HG03045 (cell line): ENCODE results near the gene PFN1.

Source experiments
- ATAC-seq: cut with Tn5 transposase; IDR thresholded peaks from one replicate; pipeline ENCODE4 v1.9.1; 2021; ENCODE audit warnings: mild to moderate bottlenecking, moderate library complexity; ENCODE audit not compliant: unreplicated experiment

The PFN1 gene

DNA sequence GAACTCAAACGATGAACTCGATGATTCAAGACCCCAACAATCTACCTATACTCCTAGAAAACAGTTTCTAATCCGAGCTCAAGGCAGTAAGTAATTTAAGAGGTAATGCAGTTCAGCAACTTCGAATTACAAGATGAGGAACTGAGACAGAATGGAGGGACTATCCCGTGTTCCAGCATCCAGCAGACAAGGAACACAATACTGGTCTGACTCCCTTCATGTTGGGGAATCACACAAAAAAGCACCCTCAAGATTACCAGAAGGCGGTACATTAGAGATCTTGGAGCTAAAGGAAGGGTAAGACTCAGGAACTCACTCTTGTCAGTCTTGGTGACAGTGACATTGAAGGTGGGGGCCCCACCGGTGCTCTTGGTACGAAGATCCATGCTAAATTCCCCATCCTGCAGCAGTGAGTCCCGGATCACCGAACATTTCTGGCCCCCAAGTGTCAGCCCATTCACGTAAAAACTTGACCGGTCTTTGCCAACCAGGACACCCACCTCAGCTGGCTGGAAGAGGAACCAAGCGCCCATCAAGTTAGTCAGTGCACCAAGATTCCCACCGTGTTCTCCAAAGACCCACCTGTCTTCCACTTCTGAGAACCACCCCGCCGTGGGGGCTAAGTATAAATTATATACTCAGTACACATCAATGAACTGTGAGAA lies 1.9 kb downstream of the PFN1 start:
- ATAC-seq = no peak

DNA sequence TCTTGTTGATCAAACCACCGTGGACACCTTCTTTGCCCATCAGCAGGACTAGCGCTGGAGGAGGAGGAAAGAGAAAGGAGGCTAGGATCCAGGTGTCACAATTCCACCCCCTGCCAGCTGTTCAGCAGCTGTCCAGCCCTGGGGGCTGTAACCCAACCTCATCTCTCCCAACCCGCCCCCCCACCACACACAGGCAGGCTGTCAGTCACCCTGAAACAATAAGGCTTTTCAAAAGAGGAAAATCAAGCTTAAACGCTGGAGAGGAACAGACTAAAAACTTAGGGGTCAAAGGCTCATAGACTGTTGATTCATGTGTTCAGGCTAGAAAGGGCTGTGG lies 2.4 kb downstream of the PFN1 start:
- ATAC-seq = no peak

DNA sequence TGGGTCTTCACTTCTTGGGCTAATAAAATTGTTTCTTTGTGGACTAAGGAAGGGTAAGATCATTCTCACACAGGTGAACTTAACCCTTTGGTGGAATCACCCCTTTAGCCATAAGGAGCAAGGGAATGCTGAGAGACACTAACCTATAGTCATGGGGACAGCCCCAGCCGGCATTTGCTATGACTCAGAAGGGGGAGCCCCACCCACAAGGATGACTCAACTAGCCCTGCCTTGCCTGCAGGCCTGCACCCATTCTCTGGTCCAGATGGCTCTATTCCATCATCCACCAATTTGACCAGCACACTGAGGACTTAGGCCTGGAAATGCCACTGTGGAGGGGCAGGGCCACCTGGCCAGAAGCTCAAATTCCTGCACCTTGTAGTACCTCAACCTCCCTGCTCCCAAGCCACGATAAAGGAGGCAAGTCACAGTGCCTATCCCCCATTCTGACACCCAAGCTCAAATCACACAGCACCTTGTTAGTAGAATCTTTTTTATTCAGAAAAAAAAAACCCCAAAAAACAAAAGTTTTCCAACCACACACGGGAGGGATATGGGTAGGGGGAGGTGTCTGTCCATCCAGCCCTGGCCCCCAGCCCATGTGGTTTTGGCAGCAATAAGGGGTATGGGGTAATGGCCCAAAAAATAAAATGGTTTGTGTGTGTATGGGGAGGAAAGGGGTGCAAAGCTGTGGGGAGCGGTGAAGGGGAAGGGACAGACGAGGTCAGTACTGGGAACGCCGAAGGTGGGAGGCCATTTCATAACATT lies 3.0 kb downstream of the PFN1 start:
- no peak for ATAC-seq

DNA sequence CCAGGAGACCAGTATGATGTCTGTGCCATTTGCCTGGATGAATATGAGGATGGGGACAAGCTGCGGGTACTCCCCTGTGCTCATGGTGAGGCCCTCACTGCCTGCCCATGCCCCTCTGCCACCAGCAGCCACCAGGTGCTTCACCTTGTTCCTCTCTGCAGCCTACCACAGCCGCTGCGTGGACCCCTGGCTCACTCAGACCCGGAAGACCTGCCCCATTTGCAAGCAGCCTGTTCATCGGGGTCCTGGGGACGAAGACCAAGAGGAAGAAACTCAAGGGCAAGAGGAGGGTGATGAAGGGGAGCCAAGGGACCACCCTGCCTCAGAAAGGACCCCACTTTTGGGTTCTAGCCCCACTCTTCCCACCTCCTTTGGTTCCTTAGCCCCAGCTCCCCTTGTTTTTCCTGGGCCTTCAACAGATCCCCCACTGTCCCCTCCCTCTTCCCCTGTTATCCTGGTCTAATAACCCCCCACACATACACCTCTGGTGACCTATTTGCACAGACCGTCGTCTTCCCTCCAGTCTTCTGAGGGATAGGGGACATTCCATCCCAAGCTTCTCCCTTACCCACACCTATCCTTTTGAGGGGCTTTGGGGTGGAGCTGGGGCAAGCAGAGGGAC lies 3.7 kb downstream of the PFN1 start:
- ATAC-seq = no peak

DNA sequence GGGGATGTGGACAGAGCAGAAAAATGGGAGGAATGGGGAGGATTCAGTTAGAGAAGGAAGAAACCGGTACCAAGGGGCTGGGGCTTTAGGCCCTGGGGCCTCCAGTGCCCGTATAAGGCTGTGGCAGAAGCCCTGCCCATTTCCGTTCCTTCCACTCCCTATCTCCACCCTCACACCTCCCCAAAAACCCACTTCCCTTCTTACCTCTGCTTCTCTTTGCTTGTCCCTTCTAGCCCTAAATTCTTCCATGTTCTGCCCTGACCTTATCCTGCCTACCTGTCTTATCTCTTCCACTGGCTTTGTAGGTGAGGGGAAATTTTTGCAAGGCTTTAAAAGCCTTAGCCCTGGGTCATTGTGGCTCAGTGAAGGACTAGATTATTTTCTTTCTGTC lies 4.2 kb downstream of the PFN1 start:
- ATAC-seq = no peak

DNA sequence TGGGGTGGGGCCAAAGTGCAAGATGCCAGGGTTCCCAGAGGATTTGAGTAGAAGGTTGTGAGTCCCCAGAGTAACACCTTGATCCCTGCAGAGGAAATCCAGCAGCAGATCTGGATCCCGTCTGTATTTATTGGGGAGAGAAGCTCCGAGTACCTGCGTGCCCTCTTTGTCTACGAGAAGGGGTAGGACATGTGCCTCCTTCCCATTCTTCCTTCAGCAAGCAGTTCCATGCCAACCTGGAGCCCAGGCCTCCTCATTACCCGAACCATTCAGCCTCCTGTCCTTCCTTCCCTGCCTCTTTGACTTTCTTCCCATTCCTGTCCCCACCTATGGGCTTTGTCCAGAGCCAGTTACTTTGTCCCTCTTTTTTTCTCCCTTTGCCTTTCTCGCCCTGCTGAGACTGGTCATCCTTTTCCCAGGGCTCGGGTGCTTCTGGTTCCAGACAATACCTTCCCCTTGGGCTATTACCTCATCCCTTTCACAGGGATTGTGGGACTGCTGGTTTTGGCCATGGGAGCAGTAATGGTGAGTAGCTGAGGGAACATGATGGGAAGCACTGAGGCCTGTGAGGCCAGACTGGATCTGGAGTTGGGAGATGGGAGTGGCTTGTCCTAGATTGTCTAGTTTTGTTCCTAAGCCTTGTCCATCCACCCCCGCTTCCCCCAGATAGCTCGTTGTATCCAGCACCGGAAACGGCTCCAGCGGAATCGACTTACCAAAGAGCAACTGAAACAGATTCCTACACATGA lies 5.4 kb downstream of the PFN1 start:
- ATAC-seq = no peak

DNA sequence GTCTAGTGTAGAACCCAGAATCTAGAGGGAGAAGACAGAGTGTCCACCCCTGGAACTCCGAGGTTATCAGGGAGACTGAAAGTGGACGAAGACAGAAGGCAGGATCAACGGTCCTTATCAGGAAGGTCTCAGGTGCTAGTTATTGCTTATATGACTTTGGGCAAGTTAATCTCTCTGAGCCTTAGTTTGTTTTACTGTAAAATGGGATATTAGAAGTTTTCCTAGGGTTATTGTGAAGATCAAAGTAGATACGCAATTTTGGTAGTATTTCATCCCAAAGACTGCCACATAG lies 7.1 kb downstream of the PFN1 start:
- ATAC-seq = no peak

DNA sequence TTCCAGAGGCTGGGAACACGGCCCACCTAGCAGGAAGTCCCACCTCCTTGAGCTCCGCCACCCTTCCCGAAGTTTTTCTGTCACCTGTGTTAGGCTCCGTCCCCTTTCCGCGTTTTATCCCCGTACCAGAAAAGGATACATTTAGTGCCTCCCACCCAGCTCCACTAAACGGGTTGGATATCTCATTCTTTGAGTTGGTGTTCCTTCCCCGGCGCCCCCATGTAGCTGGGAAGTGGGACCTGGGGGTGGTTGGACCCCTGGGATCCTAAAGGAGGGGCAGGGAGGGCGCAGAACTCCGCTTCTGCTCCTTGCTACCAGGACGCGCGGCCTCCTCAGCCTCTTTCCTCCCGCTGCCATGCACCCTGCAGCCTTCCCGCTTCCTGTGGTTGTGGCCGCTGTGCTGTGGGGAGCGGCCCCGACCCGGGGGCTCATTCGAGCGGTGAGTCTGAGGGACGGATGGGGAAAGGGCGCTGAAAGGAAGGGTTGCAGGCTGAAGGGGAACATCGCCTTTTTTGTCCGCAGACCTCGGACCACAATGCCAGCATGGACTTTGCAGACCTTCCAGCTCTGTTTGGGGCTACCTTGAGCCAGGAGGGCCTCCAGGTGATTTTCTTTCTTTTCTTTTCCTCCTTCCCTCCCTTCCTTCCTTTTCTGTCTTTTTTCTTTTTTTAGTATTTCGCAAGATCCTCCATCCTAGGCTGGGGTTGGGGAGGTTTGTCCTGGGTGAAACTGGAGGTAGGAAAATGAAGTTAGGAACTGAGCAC lies 7.6 kb downstream of the PFN1 start:
- ATAC-seq = peak; percentile 21

DNA sequence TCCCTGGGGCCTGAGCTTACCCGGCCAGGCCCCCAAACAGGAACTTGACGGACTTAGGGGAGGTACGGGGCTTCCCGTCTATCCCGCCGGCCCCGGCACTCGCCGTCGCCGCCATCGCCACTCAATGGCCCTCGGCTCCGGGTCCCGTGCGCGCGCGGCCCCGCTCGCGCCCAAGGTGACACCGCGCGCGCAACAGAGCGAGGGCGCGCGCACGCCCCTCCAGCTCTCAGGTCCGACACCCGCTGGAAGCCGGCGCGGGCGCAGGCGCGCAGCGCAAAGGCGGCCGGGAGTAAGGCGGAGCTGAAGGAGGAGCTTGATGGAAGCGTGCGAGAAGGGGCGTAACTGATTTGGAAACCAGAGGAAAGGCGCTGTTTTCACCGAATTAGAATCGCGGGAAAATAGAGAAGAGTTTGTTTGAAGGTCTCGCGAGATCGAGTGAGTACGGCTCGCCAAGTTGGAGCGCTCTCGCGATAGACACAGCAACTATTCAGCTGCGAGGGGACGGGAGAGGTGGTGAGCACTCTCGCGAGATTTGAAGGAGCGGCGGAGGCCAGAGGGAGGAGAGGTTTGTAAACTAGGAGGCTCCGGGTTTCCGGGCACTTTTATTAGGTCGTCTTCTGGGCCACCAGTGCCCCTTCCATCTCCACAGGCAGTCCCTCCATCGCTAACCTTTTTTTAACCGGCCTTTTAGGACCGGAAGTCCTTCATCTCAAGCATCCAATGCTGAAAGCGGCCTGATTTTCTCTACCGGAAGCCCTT lies 8.4 kb downstream of the PFN1 start, which contains the start of the genes RNF167 and SLC25A11:
Gene RNF167 (plus strand): TSS at position 473 of the 759 bp plus-strand sequence. CDS start 642 bp downstream, outside the sequence.
Gene SLC25A11 (minus strand): TSS at position 251 of the 759 bp plus-strand sequence. CDS start 136 bp downstream, at position 115.
- peak; percentile 71 for ATAC-seq

DNA sequence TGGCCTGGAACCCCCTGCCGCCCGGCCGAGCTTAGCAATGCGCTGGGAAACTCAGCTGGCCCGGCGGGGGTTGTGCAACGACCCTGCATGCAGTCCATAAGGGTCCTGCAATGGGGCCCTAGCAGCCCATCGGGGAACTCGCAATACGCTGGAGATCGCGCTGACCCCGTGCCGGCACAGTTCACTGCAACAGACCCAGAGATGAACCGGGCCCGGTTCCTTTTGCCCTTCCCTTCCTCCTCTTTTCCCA lies 8.9 kb downstream of the PFN1 start:
- peak; percentile 28 for ATAC-seq

DNA sequence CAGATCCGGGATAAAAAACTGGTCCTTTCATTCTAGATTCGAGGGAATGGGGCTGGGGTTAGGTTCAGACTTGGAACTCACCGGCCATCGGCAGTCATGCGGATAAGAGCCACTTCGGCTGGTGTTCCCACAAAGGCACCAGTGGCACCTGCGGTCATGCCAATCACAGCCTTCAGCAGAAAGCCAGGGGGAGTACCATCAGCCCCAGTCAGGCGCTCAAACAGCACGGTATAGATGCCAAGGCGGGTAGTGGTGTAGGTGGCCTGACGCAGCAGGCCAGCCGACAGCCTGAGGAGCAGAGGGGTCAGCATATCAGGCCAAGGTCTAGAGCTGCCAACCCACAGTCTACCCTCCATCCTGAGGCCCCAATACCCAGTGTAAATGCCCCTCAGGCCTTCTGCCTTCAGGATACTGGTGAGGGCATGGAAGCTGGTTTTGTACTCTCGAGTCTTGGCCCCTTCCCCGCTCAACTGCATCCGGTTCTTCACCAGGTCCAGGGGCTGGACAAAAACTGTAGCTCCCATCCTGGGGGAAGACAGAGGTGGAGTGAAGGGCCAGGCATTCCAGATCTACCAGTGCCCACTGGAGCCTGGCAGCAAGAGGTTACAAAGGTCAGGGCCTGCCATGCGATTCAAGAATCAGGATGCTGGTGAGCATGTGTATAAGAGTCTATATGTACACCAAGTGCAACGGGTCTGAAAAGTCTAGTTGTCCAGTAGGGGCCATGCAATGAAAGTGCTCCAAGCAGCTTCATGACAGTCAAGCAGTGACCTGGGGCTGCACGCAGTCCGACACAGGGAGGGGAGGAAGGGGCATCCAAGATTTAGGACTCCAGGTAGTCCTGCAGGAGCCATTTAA lies 9.4 kb downstream of the PFN1 start:
- no peak for ATAC-seq

DNA sequence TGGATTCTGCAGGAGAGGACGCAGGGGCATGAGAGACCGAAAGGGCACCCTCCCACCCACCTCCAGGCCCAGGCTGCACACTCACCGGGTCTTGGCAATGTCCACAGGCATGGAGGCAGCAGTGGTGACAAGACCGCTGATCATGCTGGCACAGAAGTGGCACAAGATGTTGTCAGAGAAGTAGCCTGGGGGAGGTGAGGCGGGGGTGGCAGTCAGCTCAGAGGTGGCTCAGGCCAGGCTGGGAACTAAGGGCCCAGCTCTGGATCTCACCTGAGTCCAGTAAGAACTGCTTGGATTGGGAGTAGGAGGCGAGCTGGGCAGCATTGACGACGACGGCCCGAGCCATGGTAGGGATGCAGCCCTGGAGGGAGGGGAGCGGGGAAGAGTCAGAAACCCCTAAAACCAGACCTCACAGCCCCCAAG lies 10.2 kb downstream of the PFN1 start:
- no peak for ATAC-seq

DNA sequence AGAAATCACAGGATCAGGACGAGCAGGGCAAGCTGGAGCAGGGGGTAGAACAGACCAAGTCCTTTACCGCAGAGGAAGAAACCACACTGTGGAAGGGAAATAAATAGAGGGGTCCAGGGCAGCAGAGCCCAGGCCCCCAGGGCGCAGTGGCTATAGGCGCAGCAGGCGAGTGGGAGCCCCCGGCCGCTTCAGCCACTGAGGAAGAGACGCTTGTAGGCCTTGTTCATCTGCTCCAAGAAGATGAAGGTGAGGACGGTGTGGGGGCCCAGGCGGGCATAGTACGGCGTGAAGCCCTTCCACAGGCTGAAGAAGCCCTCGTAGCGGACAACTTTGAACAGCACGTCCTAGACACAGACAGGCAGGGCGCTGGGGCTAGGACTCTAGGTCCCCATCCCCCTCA lies 10.8 kb downstream of the PFN1 start:
- ATAC-seq = no peak

DNA sequence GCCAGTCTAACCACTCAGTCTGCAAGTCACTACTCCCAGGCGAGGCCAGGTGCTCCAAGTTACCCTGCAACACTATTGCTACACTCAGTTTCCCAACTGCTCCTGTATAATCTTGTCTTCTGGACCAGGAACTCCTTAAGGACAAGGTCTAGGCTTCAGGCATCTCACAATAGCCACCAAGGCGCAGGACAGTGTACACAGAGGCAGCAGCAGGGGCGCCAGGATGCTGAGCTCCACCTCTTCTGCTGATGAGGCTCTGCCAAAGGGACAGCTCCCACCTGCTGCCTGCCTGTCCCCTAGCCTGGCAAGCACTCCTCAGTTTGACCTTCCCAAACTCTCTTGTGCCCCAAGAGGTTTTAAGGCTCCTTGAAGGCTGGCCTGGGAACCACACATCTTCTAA lies 11.9 kb downstream of the PFN1 start:
- no peak for ATAC-seq

DNA sequence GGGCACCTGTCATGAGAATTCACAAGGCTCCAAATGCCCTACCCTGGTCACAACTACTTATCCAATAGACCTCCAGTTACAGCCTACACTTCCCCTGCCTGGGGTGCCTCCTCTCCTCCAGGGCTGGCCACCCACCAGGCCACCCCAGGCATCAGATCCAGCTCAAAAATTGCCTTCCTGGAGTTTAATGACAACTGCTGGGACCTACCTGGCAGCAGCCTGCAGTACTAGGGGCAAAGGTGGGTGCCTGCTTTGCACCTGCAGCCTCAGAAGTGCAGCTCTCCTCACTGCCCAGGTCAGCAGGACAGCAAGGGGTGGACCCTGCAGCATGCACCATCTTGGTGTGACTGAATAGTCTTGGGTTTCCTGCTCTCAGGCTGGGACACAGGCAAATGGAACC lies 12.7 kb downstream of the PFN1 start:
- no peak for ATAC-seq

DNA sequence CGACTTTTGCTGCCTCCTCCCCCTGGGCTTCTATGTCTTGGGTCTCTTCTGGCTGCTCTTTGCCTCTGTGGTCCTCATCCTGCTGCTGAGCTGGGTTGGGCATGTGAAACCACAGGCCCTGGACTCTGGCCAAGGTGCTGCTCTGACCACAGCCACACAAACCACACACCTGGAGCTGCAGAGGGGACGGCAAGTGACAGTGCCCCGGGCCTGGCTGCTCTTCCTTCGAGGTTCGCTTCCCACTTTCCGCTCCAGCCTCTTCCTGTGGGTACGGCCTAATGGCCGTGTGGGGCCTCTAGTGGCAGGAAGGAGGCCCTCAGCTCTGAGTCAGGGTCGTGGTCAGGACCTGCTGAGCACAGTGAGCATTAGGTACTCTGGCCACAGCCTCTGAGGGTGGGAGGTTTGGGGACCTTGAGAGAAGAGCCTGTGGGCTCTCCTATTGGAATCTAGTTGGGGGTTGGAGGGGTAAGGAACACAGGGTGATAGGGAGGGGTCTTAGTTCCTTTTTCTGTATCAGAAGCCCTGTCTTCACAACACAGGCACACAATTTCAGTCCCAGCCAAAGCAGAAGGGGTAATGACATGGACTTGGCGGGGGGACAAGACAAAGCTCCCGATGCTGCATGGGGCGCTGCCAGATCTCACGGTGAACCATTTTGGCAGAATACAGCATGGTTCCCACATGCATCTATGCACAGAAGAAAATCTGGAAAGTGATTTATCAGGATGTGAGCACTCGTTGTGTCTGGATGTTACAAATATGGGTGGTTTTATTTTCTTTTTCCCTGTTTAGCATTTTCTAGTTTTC lies 14.0 kb downstream of the PFN1 start:
- no peak for ATAC-seq

DNA sequence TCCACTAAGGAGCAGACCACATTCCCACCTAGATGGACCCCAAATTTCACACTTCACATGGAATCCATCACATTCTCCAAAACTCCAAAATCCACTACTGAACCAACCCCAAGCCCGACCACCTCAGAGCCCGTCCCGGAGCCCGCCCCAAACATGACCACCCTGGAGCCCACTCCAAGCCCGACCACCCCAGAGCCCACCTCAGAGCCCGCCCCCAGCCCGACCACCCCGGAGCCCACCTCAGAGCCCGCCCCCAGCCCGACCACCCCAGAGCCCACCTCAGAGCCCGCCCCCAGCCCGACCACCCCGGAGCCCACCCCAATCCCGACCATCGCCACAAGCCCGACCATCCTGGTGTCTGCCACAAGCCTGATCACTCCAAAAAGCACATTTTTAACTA lies 14.7 kb downstream of the PFN1 start:
- ATAC-seq = no peak

DNA sequence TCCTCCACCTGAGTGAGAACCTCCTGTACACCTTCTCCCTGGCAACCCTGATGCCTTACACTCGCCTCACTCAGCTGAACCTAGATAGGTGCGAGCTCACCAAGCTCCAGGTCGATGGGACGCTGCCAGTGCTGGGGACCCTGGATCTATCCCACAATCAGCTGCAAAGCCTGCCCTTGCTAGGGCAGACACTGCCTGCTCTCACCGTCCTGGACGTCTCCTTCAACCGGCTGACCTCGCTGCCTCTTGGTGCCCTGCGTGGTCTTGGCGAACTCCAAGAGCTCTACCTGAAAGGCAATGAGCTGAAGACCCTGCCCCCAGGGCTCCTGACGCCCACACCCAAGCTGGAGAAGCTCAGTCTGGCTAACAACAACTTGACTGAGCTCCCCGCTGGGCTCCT lies 15.6 kb downstream of the PFN1 start:
- ATAC-seq = no peak

DNA sequence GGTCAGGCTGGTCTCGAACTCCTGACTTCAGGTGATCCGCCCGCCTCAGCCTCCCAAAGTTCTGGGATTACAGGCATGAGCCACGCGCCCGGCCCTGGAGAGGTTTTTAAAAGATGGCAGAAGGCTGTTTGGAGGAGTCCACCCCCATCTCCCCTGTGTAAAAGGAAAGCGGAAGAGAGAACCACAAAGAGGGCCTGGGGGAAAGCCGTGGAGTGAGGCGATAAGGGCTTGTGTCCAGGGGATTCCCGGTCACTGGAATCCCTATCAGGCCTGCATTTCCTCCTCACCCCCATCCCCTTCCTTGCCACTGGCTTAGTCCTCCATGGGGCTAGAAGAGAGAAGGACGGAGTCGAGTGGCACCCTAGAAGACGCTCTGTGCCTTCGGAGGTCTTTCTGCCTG lies 16.4 kb downstream of the PFN1 start, which contains the start of gene GP1BA:
Gene GP1BA (plus strand): TSS at position 315 of the 400 bp plus-strand sequence. CDS start 328 bp downstream, outside the sequence.
- no peak for ATAC-seq
